ENCODE measurements around the gene MPHOSPH6.
"Not testable (repeated sequence)": the region's sequence is repeated elsewhere in the genome, so short reads cannot be mapped to it uniquely, and the experiment has no call there.

The MPHOSPH6 gene

DNA sequence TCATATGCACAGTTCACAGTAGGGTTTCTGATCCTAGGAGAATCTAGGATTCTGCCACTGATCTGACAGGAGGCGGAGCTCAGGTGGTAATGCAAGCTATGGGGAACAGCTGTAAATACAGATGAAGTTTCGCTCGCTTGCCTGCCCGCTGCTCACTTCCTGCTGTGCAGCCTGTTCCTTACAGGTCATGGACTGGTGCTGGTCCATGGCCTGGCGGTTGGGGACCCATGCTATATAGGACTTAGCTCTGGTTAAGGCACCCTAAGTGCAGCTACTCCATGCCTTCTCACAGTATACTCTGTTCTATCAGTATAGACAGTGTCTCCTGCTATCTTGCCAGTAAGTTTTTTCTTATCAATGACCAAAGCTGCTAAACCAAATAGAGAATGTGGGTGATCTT is 2.4 kb downstream of the MPHOSPH6 start:
- DNase-seq, result no peak

DNA sequence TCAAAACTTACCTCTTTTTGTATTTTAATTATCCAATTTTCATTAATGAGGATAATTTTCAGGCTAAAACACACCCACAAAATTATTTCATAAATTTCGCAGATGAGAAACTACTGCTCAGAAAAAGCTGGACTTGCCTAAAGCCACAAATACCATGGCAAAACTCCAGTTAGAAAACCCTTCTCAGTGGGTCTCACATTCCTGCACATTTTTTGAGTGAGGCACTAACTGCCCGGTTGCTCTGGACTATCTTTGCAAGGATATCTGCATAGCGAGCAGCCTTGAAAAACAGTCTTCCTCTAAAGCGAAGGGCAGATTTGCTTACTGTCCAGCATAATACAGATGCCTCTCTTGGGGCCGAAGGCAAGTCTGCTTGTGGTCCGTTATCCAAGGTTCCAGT is 9.8 kb downstream of the MPHOSPH6 start:
- DNase-seq, result no peak

GRCh38 chr16:82157836-82158235 is 12.2 kb downstream of the MPHOSPH6 start:
- no peak for DNase-seq

GRCh38 chr16:82157534-82157812 is 12.6 kb downstream of the MPHOSPH6 start:
- no peak for DNase-seq

GRCh38 chr16:82156761-82157533 is 13.1 kb downstream of the MPHOSPH6 start:
- DNase-seq, result no peak

DNA sequence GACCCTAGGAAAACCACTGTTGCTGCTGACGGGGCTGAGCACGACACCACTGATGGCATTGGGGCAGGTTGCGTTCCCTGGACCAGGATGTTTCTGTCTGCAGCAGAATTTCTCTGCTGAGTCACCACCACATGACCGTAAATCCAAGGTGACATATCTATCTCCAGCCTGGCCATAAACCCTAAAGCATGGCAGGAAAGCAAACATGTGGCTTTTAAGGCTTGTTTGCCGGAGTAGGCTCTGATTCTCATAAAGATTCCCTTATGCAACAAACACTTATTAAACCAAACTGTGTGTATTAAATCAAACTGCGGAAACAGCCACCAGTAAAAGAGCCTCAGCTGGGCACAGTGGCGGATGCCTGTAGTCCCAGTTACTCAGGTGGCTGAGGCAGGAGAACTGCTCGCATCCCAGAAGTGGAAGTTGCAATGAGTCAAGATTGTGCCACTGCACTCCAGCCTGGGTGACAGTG is 17.3 kb downstream of the MPHOSPH6 start:
- peak; percentile 68 for DNase-seq

DNA sequence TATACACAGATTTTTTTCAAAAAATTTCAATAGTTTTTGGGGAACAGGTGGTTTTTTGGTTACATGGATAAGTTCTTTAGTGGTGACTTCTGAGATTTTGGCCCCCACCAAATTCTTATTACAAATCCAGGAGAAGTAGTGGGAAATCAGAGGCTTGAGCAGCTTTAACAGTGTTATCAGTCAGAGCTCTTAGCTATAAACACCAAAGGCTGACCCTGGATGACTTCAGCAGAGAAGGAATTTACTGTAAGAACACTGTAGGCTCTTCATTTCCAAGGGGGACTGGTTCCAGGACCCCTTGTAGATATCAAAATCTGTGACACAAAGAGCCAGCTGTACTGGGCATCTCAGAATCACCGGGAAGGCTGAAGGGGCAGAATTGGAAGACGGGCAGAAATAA is 17.8 kb downstream of the MPHOSPH6 start:
- DNase-seq, result no peak

- peak; percentile 70 for DNase-seq
Measured at GRCh38 chr16:82150549-82150948, 19.5 kb downstream of the MPHOSPH6 start.

DNA sequence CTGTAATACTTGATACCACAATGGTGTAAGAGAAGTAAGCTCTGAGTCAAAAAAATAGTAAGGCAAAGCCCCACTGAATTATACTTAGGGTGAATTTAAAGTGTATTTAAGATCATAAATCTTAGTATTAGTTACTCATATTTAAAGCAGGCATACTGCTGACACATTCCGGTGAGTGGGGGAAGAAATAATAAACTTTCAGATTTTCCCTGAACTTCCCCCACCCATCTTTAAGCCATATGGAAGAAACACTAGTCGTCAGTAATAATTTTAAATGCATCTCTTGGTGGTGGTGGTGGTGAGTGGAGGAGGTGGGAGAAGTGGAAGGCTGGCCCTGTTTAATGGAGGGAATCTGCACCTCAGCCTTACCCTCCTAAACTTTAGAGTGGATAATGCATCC is 20.5 kb downstream of the MPHOSPH6 start:
- DNase-seq, result no peak

DNA sequence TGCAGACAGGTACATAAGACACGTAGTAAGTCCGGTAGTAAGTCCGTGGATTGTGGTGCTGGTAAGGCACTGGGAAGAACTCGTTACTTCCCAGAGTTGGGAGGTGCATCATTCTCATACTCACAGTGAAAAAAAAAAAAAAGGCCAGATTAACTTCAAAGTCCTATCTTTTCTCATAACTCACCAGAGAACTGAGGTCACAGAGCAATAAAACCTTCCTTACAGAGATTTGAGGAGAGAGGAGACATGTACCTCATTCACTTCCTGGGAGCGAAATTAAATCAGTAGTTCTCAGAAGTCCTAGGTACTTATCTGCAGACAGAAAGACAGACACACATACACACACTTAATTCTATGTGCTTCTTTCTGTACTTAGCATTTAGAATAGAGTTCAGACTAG is 22.5 kb downstream of the MPHOSPH6 start:
- DNase-seq, result no peak

DNA sequence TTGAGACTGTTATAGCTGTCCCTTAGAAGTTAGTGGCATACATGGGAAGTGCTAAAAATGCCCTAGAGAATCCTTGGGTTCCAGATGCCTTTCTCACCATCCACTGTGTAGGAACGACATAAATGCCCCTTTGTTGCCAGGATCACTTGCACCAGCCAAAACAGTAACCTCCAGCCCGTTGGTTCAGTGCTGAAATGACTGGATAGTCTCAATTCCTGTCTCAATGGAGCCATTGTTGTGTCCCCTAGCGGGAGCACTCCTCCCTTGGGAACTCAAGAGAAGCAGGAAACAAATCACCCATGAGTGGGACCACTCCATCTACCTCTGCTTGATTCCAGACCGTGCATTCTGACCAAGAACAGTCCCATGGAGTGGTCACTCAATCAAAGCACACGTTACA is 23.1 kb downstream of the MPHOSPH6 start:
- DNase-seq, result no peak

DNA sequence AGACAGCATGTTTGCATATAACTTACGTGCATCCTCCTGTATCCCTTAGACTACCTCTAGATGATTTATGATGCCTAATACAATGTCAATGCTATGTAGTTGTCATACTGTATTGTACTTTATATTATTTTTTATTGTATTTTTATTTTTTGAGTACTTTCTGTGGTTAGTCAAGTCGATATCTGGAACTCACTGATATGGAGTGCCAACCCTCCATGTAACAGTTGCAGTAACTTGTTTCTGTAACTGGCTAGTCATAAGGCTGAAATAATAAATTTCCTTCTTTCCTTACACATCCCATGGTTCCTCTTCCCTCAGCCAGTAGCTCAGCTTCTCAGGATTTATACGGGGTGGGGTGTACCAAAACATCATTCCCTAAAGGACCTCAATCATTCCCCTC is 23.5 kb downstream of the MPHOSPH6 start:
- DNase-seq, result peak; percentile 57

DNA sequence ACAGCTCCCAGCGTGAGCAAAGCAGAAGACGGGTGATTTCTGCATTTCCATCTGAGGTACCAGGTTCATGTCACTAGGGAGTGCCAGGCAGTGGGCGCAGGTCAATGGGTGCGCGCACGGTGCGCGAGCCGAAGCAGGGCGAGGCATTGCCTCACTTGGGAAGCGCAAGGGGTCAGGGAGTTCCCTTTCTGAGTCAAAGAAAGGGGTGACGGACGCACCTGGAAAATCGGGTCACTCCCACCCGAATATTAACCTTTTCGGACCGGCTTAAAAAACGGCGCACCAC is 30.8 kb downstream of the MPHOSPH6 start:
- not testable (repeated sequence) for DNase-seq

DNA sequence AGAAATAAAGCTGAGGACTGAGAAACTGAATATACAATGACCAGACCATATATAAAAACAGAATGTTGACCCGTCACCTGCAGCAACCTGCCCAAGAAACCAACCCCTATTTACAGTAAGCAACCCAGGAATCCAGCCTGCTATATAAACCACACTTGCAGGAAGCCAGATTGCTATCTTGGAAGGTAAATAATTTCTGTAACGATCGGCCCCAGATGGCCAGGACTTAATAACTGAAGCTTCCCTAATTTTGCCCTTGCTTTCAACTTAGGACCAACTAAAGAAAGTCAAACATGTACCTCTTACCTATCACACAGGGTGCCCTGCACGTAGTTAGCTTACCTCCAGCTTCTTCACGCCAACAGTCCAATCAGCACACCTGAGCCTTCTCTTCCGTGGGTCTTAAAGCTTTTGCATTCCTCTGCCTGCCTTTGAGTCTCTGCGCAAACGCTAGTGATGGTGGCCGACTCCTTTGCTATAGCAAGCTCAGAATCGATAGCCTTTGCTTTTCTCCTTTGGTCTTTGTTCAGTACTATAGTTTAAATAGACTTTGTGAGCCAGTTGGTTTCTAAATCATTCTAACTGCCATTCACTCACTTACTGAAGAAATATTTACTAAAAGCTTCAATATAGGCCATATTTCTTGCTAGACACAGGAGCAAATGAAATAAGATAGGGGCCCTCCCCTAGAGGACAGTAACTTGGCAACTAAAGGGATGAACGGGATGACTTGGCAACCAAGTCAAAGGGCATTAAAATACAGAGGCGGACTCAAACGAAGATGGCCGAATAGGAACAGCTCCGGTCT is 31.3 kb downstream of the MPHOSPH6 start:
- no peak for DNase-seq

- peak; percentile 67 for DNase-seq
Measured at GRCh38 chr16:82137822-82138167, 32.2 kb downstream of the MPHOSPH6 start.

DNA sequence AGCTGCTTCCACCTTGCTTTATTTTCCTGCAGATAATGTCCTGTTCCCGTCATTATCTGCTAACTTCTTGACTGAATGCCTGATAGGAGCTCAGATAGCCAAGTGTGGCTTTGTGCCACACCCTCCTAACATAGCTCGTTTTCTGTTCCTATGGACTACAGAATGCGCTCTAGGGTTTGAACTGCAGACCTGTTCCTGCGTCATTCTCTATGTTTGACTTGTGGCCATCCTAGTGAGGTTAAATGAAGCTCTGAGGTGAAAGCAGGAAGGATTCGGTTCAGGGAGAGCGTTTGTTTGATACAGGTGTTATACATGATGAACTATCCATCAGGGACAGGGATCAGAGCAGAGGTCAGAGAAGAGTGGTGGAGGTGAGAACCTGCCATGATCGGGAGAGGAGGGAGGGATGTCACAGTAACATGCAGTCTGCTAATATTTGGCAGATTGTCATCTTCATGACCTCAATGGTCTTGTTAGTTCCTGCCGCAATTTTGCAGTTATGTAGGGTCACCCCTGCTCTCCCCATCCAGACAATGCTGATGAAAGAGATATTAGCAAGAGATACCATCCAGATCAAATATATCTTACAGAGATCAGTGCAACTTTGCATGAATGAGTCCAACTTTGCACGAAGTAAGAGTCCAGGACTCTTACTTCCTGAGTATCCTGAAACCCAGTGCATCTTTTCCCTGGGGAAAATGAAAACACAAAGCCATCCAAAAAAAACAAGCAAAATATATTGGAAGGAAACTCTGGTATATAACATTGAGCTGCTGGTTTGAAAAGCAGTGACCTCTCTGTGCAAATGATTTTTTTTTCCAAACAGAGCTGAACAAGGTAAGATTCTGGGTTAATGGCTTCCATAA is 32.8 kb downstream of the MPHOSPH6 start:
- DNase-seq, result peak; percentile 32

GRCh38 chr16:82135844-82136243 is 34.2 kb downstream of the MPHOSPH6 start:
- no peak for DNase-seq

DNA sequence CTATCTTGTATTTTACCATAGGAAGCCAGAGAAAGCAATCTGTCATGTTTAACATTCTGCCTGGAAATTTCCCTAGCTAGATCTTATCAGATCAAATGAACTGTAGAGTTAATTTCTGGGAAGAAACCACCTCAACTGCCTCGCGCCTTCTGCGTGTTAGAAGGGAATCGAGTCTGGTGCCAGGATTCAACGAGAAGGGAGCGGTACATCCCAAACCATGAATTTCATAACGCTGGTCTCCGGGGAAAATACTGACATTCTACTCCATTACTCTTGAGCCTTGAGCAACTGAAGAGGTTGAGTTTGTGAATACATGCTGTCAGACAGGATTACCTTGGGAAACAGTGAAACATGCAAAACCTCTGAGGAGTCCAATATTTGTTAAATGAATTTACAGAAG is 35.2 kb downstream of the MPHOSPH6 start:
- DNase-seq, result no peak

DNA sequence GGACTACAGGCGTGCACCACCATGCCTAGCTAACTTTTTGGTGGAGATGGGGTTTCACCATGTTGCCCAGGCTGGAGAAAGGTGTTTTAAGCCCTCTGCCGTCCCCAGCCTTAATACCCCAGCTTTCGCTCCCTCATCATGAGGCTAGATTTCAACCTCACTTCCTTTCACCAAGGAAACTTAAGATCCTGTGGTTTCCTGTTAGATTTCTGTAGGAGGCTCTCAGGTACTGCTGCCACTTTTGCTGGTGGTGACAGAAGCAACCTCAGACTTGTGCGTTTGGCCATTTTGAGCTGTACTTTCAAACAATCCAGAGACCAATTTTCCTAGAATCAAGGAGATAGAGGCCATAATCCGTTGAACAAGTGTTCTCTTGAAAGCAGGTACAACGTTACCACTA is 36.2 kb downstream of the MPHOSPH6 start:
- no peak for DNase-seq

GRCh38 chr16:82129881-82130280 is 40.1 kb downstream of the MPHOSPH6 start:
- peak; percentile 31 for DNase-seq

- no peak for DNase-seq
Measured at GRCh38 chr16:82124651-82125050, 45.4 kb downstream of the MPHOSPH6 start.

- no peak for DNase-seq
Measured at GRCh38 chr16:82119405-82119804, 50.6 kb downstream of the MPHOSPH6 start.

- no peak for DNase-seq
Measured at GRCh38 chr16:82118749-82119148, 51.3 kb downstream of the MPHOSPH6 start.

GRCh38 chr16:82116535-82116934 is 53.5 kb downstream of the MPHOSPH6 start:
- DNase-seq, result no peak
